Measurements from ENCODE around the gene ZNF618. TPM values are rescaled to one million over a fixed set of nuclear protein-coding genes. Genes with fewer than 3 reads are reported as not detected.

ZNF618 gene
- total and polyA plus RNA-seq, 9 donors: 8.2 to 28.9 (median 18.3) TPM

DNA sequence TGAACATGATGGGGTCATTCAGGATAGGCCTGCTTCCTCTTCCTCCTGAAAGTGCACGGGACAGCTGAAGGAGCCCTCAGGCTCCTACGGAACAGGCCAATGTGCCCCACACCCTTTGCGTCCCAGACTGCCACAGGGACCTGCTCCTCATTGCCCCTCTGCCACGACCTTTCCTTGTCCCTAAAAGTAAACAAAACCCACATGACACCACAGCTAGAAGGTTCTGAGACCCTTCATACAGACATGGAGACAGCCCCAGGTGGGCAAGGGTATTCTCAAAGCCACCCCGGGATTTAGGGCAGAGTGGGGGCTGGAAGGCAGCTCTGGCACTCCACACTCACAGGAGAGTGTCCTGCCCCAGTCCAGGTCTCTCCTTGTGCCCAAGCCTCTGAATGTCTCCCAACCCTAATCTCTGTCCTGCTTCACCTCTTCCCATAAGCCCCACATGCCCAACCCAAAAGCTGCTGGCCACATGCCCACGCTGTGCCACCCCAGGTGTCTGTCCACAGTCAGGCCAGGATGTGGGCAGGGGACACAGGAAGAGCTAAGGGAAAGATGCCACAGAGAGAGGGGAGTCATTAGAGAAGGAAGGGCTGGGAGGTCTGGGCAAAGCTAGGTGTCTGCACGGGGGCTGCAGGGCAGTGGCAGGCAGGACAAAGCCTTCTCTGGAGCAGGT lies 201.2 kb downstream of the ZNF618 start:
- TF ChIP-seq, protein P1, sequence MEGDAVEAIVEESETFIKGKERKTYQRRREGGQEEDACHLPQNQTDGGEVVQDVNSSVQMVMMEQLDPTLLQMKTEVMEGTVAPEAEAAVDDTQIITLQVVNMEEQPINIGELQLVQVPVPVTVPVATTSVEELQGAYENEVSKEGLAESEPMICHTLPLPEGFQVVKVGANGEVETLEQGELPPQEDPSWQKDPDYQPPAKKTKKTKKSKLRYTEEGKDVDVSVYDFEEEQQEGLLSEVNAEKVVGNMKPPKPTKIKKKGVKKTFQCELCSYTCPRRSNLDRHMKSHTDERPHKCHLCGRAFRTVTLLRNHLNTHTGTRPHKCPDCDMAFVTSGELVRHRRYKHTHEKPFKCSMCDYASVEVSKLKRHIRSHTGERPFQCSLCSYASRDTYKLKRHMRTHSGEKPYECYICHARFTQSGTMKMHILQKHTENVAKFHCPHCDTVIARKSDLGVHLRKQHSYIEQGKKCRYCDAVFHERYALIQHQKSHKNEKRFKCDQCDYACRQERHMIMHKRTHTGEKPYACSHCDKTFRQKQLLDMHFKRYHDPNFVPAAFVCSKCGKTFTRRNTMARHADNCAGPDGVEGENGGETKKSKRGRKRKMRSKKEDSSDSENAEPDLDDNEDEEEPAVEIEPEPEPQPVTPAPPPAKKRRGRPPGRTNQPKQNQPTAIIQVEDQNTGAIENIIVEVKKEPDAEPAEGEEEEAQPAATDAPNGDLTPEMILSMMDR (IDR thresholded peaks at IDR 0.05): no peak
- TF ChIP-seq POLR2A (IDR thresholded peaks at IDR 0.05) (no peak), EP300 (IDR thresholded peaks at IDR 0.05) (no peak)
- no peaks in the 10 kb centered on the region for H3K36me3 ChIP-seq
- H3K27me3 ChIP-seq: no peaks in the 10 kb centered on the region
- H3K9me3 ChIP-seq: no peaks in the 10 kb centered on the region
- H3K4me1 ChIP-seq (ENCODE audit: insufficient read depth): no peaks in the 10 kb centered on the region
- intact Hi-C loops (cut with DNase I): no loop called here
- no peak for DNase-seq
- no peak overlapping the region for H3K27ac ChIP-seq
- WGBS, 3 donors: 72 to 75% (median 73%) methylated on average over 7 of the region's 7 CpGs
- no peak overlapping the region for H3K4me3 ChIP-seq

DNA sequence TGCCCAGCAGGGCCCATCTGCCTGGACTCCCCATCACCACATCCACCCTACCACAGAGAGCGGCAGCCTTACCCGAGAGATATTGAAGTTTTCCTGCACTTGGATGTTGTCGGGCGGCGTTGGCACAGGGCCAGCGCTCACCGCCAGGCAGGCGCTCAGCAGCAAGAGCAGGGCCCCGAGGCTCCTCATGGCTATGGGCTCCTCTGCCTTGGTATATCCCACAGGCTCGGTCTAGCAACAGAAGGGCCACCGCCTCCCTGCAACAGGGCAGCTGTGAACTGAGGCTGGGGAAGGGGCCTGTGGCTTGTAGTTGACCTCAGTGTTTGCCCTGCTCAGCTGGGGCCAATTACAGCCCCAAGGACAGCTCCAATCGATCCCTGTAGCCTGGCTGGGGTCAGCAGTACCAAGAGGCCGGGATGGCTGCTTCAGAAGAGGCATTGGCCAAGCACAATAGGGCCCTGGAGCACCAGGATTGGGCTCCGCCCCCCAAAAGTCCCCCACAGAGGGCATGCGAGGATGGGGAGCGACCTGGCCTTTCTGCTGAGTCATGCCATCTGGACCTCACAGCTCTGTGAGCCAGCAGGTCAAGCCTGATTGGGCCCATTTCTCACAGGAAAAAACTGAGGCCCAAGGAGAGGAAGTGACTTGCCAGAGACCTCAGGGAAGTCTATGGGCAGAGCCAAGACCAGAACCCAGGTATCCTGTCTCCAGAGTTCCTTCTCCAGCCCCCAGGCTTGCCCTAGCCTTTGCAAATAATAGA lies 202.1 kb downstream of the ZNF618 start, which contains the start of gene AMBP:
Gene AMBP (minus strand): TSS at position 280 of the 760 bp plus-strand sequence. CDS start 91 bp downstream, at position 189.
- peak in 1 of 5 donors; percentile 53 for DNase-seq
- TF ChIP-seq POLR2A (IDR thresholded peaks at IDR 0.05): no peak
- TF ChIP-seq, protein P1 (IDR thresholded peaks at IDR 0.05): no peak
- TF ChIP-seq EP300 (IDR thresholded peaks at IDR 0.05): no peak
- no peak within 1 kb of the TSS for H3K27ac ChIP-seq
- intact Hi-C loops (cut with DNase I): no loop called here
- WGBS, 3 donors: 46 to 61% (median 55%) methylated on average over 16 of the region's 16 CpGs
- H3K4me3 ChIP-seq: no peak within 1 kb of the TSS
- no peaks in the 10 kb centered on the region for H3K36me3 ChIP-seq
- H3K27me3 ChIP-seq: no peaks in the 10 kb centered on the region
- H3K9me3 ChIP-seq: no peaks in the 10 kb centered on the region
- H3K4me1 ChIP-seq (ENCODE audit: insufficient read depth): no peaks in the 10 kb centered on the region

DNA sequence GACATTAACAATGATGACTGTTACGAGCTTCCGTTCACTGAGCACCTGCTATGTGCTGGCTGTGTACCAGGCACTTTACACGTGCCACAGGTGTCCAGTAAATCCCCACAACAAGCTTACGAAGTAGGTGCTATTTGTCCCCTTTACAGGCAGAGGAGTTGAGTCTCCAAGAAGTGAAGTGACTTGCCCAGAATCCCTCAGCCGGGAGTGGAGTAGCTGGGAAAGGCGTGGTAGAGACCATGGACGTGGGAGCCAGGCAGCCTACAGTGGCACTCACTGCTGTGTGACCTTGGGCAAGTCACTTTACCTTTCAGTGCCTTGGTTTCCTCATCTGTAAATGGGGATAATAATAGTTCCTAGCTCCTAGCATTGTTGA lies 202.7 kb downstream of the ZNF618 start:
- TF ChIP-seq POLR2A (IDR thresholded peaks at IDR 0.05): no peak
- no peak for TF ChIP-seq EP300 (IDR thresholded peaks at IDR 0.05)
- TF ChIP-seq, protein P1 (IDR thresholded peaks at IDR 0.05): no peak
- WGBS, 3 donors: 77 to 79% (median 78%) methylated on average over 7 of the region's 7 CpGs
- no peak for DNase-seq

DNA sequence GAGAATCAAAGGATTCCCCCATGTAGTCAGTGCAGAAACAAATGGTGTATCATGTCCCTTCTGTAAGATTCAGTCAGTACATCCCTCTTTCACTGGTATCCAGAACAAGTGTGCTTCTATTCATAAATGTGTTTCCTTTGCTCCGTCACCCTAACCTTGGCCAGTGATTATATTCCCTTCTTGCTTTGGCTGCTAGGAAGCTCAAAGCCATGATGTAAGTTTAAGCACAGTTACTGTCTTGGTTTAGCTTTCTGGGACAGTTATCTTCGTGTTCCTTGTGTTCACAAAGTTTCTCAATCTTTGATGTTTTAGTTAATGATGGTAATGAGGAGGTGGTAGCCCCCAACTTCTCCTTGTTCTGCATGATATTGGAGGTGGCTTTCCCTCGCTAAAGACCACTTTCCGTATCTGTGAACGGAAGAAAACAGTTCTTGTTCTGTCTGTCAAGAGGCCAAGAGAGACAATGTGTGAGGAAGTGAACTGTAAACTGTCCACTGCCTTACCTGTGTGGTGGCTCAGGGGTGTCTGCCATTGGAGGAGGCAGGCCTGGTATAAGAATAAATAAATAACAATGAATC lies 204.2 kb downstream of the ZNF618 start:
- Histone ChIP-seq H3K27ac (no peak overlapping the region), H3K27me3 (no peaks in the 10 kb centered on the region), H3K4me3 (no peak overlapping the region), H3K36me3 (no peaks in the 10 kb centered on the region), H3K9me3 (no peaks in the 10 kb centered on the region), H3K4me1 (ENCODE audit: insufficient read depth) (no peaks in the 10 kb centered on the region)
- WGBS, 3 donors: 90 to 91% (median 90%) methylated on average over 5 of the region's 5 CpGs
- intact Hi-C loops (cut with DNase I): loop anchor here in 3 of 4 donors (5.0 kb wide), 2 partner anchors 207 to 212 kb away; no protein-coding TSS in a partner anchor
- no peak for TF ChIP-seq EP300 (IDR thresholded peaks at IDR 0.05)
- TF ChIP-seq, protein P1 (IDR thresholded peaks at IDR 0.05): no peak
- no peak for TF ChIP-seq POLR2A (IDR thresholded peaks at IDR 0.05)
- no peak for DNase-seq

More for the DNA sequence above, 202.7 kb downstream of the ZNF618 start:
- Histone ChIP-seq H3K36me3 (no peaks in the 10 kb centered on the region), H3K4me1 (ENCODE audit: insufficient read depth) (no peaks in the 10 kb centered on the region), H3K27me3 (no peaks in the 10 kb centered on the region), H3K4me3 (no peak overlapping the region), H3K27ac (no peak overlapping the region), H3K9me3 (no peaks in the 10 kb centered on the region)
- intact Hi-C loops (cut with DNase I): no loop called here

All from ovary (tissue), 9 donors.